DND-41 (cell line): Measurements from ENCODE around the gene PRKCE.

Source experiments
- ATAC-seq: fragments of 200-7000 bp; cut with Tn5 transposase; 3 replicates; pipeline ENCODE4 v1.9.1; 2021; ENCODE audit warnings: low read depth; ENCODE audit not compliant: insufficient read depth
- DNase-seq: peaks from one replicate; pipeline ENCODE4 v3.0.0-alpha.2; 2020
- H2AFZ ChIP-seq: 2 replicates; pipeline ENCODE4 v1.6.0; 2012; ENCODE audit warnings: low read depth, low read length
- H3K27ac ChIP-seq: 2 replicates; pipeline ENCODE4 v1.5.1; 2012; ENCODE audit warnings: low read length, inconsistent platforms
- H3K27me3 ChIP-seq: fragments of 200-600 bp; sonication (generic); 2 replicates; pipeline ENCODE4 v1.6.0; 2012; ENCODE audit warnings: low read length, mild to moderate bottlenecking, inconsistent platforms; ENCODE audit not compliant: insufficient read depth, poor library complexity
- H3K36me3 ChIP-seq: 2 replicates; pipeline ENCODE4 v1.5.1; 2012; ENCODE audit warnings: low read length, inconsistent platforms; ENCODE audit not compliant: insufficient read depth
- H3K4me1 ChIP-seq: 2 replicates; pipeline ENCODE4 v1.5.1; 2012; ENCODE audit warnings: mild to moderate bottlenecking, low read length; ENCODE audit not compliant: insufficient read depth
- H3K4me2 ChIP-seq: 2 replicates; pipeline ENCODE4 v1.6.0; 2012; ENCODE audit warnings: mild to moderate bottlenecking, moderate library complexity, low read length, inconsistent platforms; ENCODE audit not compliant: insufficient read depth
- H3K4me3 ChIP-seq, 2 experiments: fragments of 200-600 bp in 1 of 2; shearing (Covaris generic) in 1 of 2; 2 replicates each; pipeline ENCODE4 v1.5.1; 2012 to 2016; ENCODE audit warnings: inconsistent platforms in 2 of 2, low read length in 2 of 2, mild to moderate bottlenecking in 2 of 2, low read depth in 1 of 2, moderate library complexity in 1 of 2
- H3K79me2 ChIP-seq: 2 replicates; pipeline ENCODE4 v1.6.0; 2012; ENCODE audit warnings: low read length, inconsistent platforms; ENCODE audit not compliant: insufficient read depth
- H3K9ac ChIP-seq: 2 replicates; pipeline ENCODE4 v1.6.0; 2012; ENCODE audit warnings: low read depth, mild to moderate bottlenecking, inconsistent platforms, low read length, moderate library complexity
- H3K9me3 ChIP-seq: 2 replicates; pipeline ENCODE4 v1.5.1; 2012; ENCODE audit warnings: low read length, moderate library complexity, mild to moderate bottlenecking, inconsistent platforms; ENCODE audit not compliant: insufficient read depth, severe bottlenecking
- H4K20me1 ChIP-seq: 2 replicates; pipeline ENCODE4 v1.6.0; 2012; ENCODE audit warnings: low read length; ENCODE audit not compliant: insufficient read depth
- CTCF ChIP-seq: IDR thresholded peaks from 2 replicates; pipeline ENCODE4 v1.5.1; 2012; ENCODE audit warnings: borderline replicate concordance, low read length, moderate library complexity, mild to moderate bottlenecking; ENCODE audit not compliant: poor library complexity, severe bottlenecking; ENCODE audit errors: extremely low read depth
- EZH2 ChIP-seq: IDR thresholded peaks from 3 replicates; pipeline ENCODE4 v1.6.1; 2012; ENCODE audit warnings: borderline replicate concordance, low read depth, mild to moderate bottlenecking, moderate library complexity, low read length, inconsistent platforms; ENCODE audit not compliant: severe bottlenecking

The PRKCE gene

GRCh38 chr2:45952591-45952990, 301.1 kb downstream of the PRKCE start:
- H3K4me1 ChIP-seq, result peaks cover 4% of the 10 kb centered on the region; the same call in 1 of the 2 replicates
- no peak overlapping the region for H3K9ac ChIP-seq
- DNase-seq (no peak), ATAC-seq (no peak)
- H3K9me3 ChIP-seq, result no peaks in the 10 kb centered on the region
- H3K4me2 ChIP-seq, result no peak overlapping the region
- H3K79me2 ChIP-seq, result no peaks in the 10 kb centered on the region
- no peak overlapping the region for H3K27ac ChIP-seq
- no peaks in the 10 kb centered on the region for H4K20me1 ChIP-seq
- H3K36me3 ChIP-seq, result no peaks in the 10 kb centered on the region
- no peak overlapping the region for H3K4me3 ChIP-seq
- H2AFZ ChIP-seq, result no peak overlapping the region
- no peaks in the 10 kb centered on the region for H3K27me3 ChIP-seq
- TF ChIP-seq CTCF, result no peak
- no peak for TF ChIP-seq EZH2

GRCh38 chr2:45953376-45954027, 302.0 kb downstream of the PRKCE start:
- ATAC-seq (no peak), DNase-seq (no peak)
- Histone ChIP-seq H3K4me1 (peaks cover 4% of the 10 kb centered on the region; the same call in 1 of the 2 replicates), H3K27ac (no peak overlapping the region), H3K4me3 (no peak overlapping the region), H2AFZ (no peak overlapping the region), H3K9me3 (no peaks in the 10 kb centered on the region), H3K27me3 (no peaks in the 10 kb centered on the region), H3K36me3 (no peaks in the 10 kb centered on the region), H3K4me2 (no peak overlapping the region), H3K79me2 (no peaks in the 10 kb centered on the region), H4K20me1 (no peaks in the 10 kb centered on the region), H3K9ac (no peak overlapping the region)
- TF ChIP-seq CTCF, result no peak
- TF ChIP-seq EZH2, result no peak

- Histone ChIP-seq H3K4me3 (no peak overlapping the region), H2AFZ (no peak overlapping the region), H3K27me3 (no peaks in the 10 kb centered on the region), H3K36me3 (no peaks in the 10 kb centered on the region), H3K27ac (no peak overlapping the region), H4K20me1 (no peaks in the 10 kb centered on the region), H3K9ac (no peak overlapping the region), H3K9me3 (no peaks in the 10 kb centered on the region), H3K79me2 (no peaks in the 10 kb centered on the region), H3K4me2 (no peak overlapping the region), H3K4me1 (peaks cover 4% of the 10 kb centered on the region; the same call in 1 of the 2 replicates)
- ATAC-seq (no peak), DNase-seq (no peak)
- no peak for TF ChIP-seq CTCF
- TF ChIP-seq EZH2, result no peak
These were observed 302.9 kb downstream of the PRKCE start for GRCh38 chr2:45954233-45954850.
